Tibial artery (tissue), 4 donors: Measurements from ENCODE around the gene TSR3.

Source experiments
- DNase-seq, 2 donors: peaks; one replicate each; pipeline ENCODE4 v3.0.0-alpha.2; 2019
- H3K27ac ChIP-seq, 2 donors: fragments of 200-600 bp; sonication (generic) in 1 of 2; 1 replicate in 1 of 2; 2 replicates in 1 of 2; pipeline ENCODE4 v1.5.1; 2018 to 2019; ENCODE audit warnings: mild to moderate bottlenecking in 1 of 2
- H3K27me3 ChIP-seq, 2 donors: fragments of 200-600 bp; sonication (generic) in 1 of 2; one replicate each; pipeline versions ENCODE4 v1.5.1 to v1.6.0; 2016 to 2019
- H3K36me3 ChIP-seq, 3 donors: fragments of 200-600 bp; sonication (generic) in 2 of 3; one replicate each; pipeline ENCODE4 v1.5.1; 2016 to 2019; ENCODE audit warnings: mild to moderate bottlenecking in 2 of 3
- H3K4me1 ChIP-seq, 4 donors: fragments of 200-600 bp; sonication (generic) in 2 of 4; 1 replicate in 3 of 4; 2 replicates in 1 of 4; pipeline ENCODE4 v1.5.1; 2016 to 2019
- H3K4me3 ChIP-seq, 2 donors: fragments of 200-600 bp; sonication (generic) in 1 of 2; 1 replicate in 1 of 2; 2 replicates in 1 of 2; pipeline ENCODE4 v1.5.1; 2018 to 2019; ENCODE audit warnings: mild to moderate bottlenecking in 2 of 2
- H3K9me3 ChIP-seq, 3 donors: fragments of 200-600 bp; sonication (generic) in 1 of 3; one replicate each; pipeline ENCODE4 v1.5.1; 2016 to 2019
- CTCF ChIP-seq, 2 experiments: fragments of 200-600 bp in 1 of 2; fragments of 450-650 bp in 1 of 2; IDR thresholded peaks; one replicate each; pipeline ENCODE4 v1.5.1; 2017 to 2019; ENCODE audit warnings: antibody characterized with exemption in 2 of 2, mild to moderate bottlenecking in 1 of 2, moderate library complexity in 1 of 2
- intact Hi-C: fragments of 100-400 bp; cut with DNase I; formaldehyde crosslinking; loops from one replicate; pipeline ENCODE4 v1.15.0; 2023; ENCODE audit warnings: low total_unique reads

Gene TSR3

GRCh38 chr16:1348926-1349325 lies 2.8 kb downstream of the TSR3 start:
- intact Hi-C loops, result no loop called here
- Histone ChIP-seq H3K36me3 (peaks cover 19 to 45% (median 25%) of the 10 kb centered on the region in 3 donors), H3K4me3 (no peak overlapping the region), H3K27me3 (no peaks in the 10 kb centered on the region), H3K4me1 (peaks cover 0 to 33% (median 25%) of the 10 kb centered on the region in 4 donors), H3K9me3 (no peaks in the 10 kb centered on the region), H3K27ac (no peak overlapping the region)
- no peak for TF ChIP-seq CTCF (IDR thresholded peaks at IDR 0.05)
- DNase-seq, result no peak

- H3K27me3 ChIP-seq, result no peaks in the 10 kb centered on the region
- peaks cover 19 to 45% (median 25%) of the 10 kb centered on the region in 3 donors for H3K36me3 ChIP-seq
- DNase-seq, result no peak
- H3K27ac ChIP-seq, result no peak overlapping the region
- no peak overlapping the region for H3K4me3 ChIP-seq
- TF ChIP-seq CTCF (IDR thresholded peaks at IDR 0.05), result no peak
- peaks cover 0 to 28% (median 27%) of the 10 kb centered on the region in 4 donors for H3K4me1 ChIP-seq
- no peaks in the 10 kb centered on the region for H3K9me3 ChIP-seq
- intact Hi-C loops, result no loop called here
These were observed 3.2 kb downstream of the TSR3 start for GRCh38 chr16:1348441-1348840.

GRCh38 chr16:1347962-1348361 lies 3.7 kb downstream of the TSR3 start:
- Histone ChIP-seq H3K4me1 (peaks cover 0 to 29% (median 27%) of the 10 kb centered on the region in 4 donors), H3K27me3 (no peaks in the 10 kb centered on the region), H3K27ac (no peak overlapping the region), H3K4me3 (no peak overlapping the region), H3K36me3 (peaks cover 19 to 45% (median 25%) of the 10 kb centered on the region in 3 donors), H3K9me3 (no peaks in the 10 kb centered on the region)
- intact Hi-C loops, result no loop called here
- no peak for DNase-seq
- no peak for TF ChIP-seq CTCF (IDR thresholded peaks at IDR 0.05)

- TF ChIP-seq CTCF (IDR thresholded peaks at IDR 0.05), result no peak
- no peak overlapping the region for H3K27ac ChIP-seq
- peaks cover 0 to 2% of the 10 kb centered on the region in 2 donors for H3K27me3 ChIP-seq
- intact Hi-C loops, result no loop called here
- peaks cover 19 to 45% (median 25%) of the 10 kb centered on the region in 3 donors for H3K36me3 ChIP-seq
- no peak overlapping the region for H3K4me3 ChIP-seq
- H3K4me1 ChIP-seq, result peaks cover 0 to 28% (median 27%) of the 10 kb centered on the region in 4 donors
- no peaks in the 10 kb centered on the region for H3K9me3 ChIP-seq
- no peak for DNase-seq
These were observed 4.3 kb downstream of the TSR3 start for GRCh38 chr16:1347286-1347855.

- DNase-seq, result no peak
- Histone ChIP-seq H3K27me3 (peaks cover 0 to 3% of the 10 kb centered on the region in 2 donors), H3K4me1 (peaks cover 0 to 27% (median 24%) of the 10 kb centered on the region in 4 donors), H3K4me3 (no peak overlapping the region), H3K36me3 (peaks cover 19 to 45% (median 25%) of the 10 kb centered on the region in 3 donors), H3K27ac (no peak overlapping the region), H3K9me3 (no peaks in the 10 kb centered on the region)
- TF ChIP-seq CTCF (IDR thresholded peaks at IDR 0.05), result no peak
- intact Hi-C loops, result no loop called here
These were observed 5.0 kb downstream of the TSR3 start for GRCh38 chr16:1346422-1347285.
